Posterior cingulate gyrus (tissue), 11 donors: ENCODE data around the gene MRPL55.

ENCODE experiments used
- DNase-seq, 10 donors: peaks; one replicate each; pipeline versions ENCODE4 v3.0.0 to v3.0.0-alpha.2; 2020 to 2021; ENCODE audit warnings: mixed read lengths in 3 of 10
- intact Hi-C: fragments of 100-400 bp; cut with DNase I; formaldehyde crosslinking; loops from one replicate; pipeline ENCODE4 v1.15.1; 2023

MRPL55 gene

DNA sequence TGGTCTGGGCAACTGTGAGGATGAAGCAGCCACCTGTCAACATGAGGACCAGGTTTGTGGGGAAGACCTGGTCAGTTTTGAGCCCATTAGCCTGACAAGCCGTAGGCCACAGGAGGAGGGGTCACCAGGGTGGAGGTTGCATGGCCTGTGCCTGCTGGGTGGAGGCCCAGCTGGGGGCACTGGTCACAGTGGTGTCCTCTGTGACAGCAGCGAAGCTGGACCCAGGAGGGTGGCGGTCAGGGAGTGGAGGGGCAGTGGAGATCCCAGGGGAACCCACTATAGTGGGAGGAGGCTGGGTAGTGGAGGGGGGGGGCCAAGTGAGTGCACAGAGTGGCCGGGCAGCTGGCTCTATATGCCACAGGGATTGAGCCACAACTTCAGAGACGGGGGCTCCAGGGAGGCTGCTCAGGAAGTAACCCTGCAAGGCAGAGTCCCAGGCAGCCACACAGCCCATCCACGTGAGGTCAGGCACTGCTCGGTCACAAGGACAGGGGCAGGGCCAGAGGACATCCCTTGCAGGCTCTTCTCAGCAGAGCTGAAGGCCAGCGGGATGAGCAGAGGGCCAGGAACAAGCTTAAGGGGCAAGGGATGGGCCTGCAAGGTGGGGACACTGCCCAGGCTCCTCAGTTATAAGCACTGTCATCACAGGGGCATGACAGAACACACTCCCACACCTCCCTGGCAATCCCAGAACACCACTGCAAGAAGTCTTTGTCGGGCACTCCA is 3.7 kb downstream of the MRPL55 start:
- intact Hi-C loops: no loop called here

GRCh38 chr1:228104526-228105269 is 4.4 kb downstream of the MRPL55 start:
- intact Hi-C loops: no loop called here

More for the DNA sequence above, 3.7 kb downstream of the MRPL55 start:
- DNase-seq: peak in 1 of 10 donors; percentile 73

GRCh38 chr1:228102791-228103620 is 6.1 kb downstream of the MRPL55 start, which contains the start of gene C1orf35:
TSS of gene C1orf35 (minus strand) at chr1:228103325. CDS start at chr1:228103227, 98 bp downstream.
- peak; percentile 81 to 98 (median 89) for DNase-seq
- intact Hi-C loops: loop anchor here (2.0 kb wide), 1 partner anchor 20 kb away; the partner anchor contains the start of gene ARF1

More at GRCh38 chr1:228104526-228105269, 4.4 kb downstream of the MRPL55 start:
- peak in 2 of 10 donors; percentile 65 to 84 for DNase-seq

DNA sequence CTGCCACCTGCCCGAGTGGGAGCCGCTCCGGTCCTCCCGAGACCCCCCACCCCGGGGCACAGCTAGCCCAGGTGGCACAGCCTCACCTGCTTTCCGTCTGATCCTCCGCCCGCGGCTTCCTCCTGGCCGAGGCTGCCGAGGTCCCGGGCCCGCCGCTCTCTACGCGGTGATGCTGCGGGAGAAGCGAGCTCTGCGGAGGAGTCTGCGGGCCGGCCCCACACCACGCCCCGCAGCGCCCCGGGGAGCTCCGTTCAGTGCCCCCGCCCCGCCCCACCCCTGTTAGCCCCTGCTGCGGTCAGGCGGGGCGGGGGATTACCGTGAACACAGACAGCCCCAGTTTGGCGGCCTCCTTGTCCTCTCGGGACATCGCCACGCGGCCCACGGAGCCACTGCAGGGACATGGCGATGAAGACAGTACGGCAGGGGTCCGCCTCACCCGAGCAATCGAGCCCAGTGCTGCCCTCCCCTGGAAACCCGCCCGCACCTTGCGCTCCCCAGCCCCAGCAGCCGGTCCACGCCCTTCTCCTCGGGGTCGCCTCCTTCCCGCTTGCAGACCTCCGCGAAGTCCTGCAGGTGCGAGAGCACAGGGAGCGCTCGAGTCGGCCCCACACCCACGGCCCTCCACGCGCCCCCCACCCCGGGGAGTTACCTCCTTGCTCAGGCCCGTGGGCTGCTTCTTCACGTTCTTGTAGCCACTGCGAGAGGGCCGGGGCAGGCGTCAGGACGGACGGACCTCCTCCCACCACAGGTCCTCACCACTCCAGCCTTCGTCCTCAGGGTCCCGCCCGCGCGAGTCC is 6.9 kb downstream of the MRPL55 start:
- intact Hi-C loops: loop anchor here (2.0 kb wide), 1 partner anchor 19 kb away; the partner anchor contains the start of gene ARF1
- DNase-seq: peak in 2 of 10 donors; percentile 80 to 88

GRCh38 chr1:228101614-228101993 is 7.5 kb downstream of the MRPL55 start:
- intact Hi-C loops: no loop called here

GRCh38 chr1:228100822-228101613 is 8.1 kb downstream of the MRPL55 start:
- DNase-seq: peak in 2 of 10 donors; percentile 77 to 80
- intact Hi-C loops: no loop called here

More at GRCh38 chr1:228101614-228101993, 7.5 kb downstream of the MRPL55 start:
- DNase-seq: no peak

GRCh38 chr1:228099331-228099732 is 9.8 kb downstream of the MRPL55 start:
- peak in 1 of 10 donors; percentile 62 for DNase-seq

DNA sequence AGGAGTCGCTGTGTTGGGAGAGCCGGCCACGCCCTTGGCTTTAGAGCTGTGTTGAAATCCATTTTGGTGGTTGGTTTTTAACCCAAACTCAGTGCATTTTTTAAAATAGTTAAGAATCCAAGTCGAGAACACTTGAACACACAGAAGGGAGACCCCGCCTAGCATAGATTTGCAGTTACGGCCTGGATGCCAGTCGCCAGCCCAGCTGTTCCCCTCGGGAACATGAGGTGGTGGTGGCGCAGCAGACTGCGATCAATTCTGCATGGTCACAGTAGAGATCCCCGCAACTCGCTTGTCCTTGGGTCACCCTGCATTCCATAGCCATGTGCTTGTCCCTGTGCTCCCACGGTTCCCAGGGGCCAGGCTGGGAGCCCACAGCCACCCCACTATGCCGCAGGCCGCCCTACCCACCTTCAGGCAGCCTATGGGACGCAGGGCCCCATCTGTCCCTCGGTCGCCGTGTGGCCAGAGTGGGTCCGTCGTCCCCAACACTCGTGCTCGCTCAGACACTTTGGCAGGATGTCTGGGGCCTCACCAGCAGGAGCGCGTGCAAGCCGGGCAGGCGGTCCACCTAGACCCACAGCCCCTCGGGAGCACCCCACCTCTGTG is 10.7 kb downstream of the MRPL55 start:
- DNase-seq: peak in 2 of 10 donors; percentile 80 to 82
- intact Hi-C loops: no loop called here

More at GRCh38 chr1:228099331-228099732, 9.8 kb downstream of the MRPL55 start:
- intact Hi-C loops: no loop called here

- intact Hi-C loops: no loop called here
- DNase-seq: peak in 2 of 10 donors; percentile 75 to 82
These were observed 11.6 kb downstream of the MRPL55 start for GRCh38 chr1:228097333-228098081.

DNA sequence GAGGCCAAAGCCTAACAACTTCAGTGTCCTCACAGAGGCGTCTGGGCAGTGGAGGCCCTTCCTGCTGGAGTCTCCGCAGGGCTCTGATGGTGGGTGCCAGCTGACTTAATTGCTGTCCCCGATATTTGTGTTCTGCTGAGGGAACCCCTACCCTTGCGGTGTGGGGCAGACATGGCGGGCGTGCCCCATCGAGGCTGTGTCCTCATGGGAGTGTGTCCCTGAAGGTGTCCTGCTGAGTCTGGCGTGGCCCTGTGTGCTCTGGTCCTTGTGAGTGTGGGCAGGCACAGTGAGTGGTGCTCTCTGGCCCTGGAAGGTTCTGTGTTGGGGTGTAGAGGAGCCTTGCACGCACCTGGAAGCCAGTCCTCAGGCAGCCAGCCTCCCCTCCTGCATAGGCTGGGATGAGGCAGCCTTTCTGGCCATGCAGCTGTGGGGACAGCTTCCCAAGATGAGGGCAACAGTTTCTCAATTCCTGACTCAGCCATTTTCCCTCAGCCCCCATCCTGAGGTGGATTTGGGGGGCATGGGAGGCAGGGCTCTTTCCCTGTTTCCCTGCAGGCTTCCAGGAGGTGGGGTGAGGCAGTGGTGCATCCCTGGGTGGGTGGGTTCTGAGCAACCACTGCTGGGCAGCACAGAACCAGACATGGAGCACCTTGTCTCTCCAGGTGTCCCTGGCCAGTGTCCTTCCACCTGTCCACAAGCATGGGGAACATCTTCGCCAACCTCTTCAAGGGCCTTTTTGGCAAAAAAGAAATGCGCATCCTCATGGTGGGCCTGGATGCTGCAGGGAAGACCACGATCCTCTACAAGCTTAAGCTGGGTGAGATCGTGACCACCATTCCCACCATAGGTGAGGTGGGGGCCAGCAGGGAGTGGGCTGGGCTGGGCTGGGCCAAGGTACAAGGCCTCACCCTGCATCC is 12.4 kb downstream of the MRPL55 start:
- intact Hi-C loops: no loop called here
- peak in 1 of 10 donors; percentile 41 for DNase-seq

GRCh38 chr1:228095938-228096337 is 13.2 kb downstream of the MRPL55 start:
- intact Hi-C loops: no loop called here
- peak in 2 of 10 donors; percentile 3 to 20 for DNase-seq

GRCh38 chr1:228095161-228095560 is 13.9 kb downstream of the MRPL55 start:
- intact Hi-C loops: no loop called here

DNA sequence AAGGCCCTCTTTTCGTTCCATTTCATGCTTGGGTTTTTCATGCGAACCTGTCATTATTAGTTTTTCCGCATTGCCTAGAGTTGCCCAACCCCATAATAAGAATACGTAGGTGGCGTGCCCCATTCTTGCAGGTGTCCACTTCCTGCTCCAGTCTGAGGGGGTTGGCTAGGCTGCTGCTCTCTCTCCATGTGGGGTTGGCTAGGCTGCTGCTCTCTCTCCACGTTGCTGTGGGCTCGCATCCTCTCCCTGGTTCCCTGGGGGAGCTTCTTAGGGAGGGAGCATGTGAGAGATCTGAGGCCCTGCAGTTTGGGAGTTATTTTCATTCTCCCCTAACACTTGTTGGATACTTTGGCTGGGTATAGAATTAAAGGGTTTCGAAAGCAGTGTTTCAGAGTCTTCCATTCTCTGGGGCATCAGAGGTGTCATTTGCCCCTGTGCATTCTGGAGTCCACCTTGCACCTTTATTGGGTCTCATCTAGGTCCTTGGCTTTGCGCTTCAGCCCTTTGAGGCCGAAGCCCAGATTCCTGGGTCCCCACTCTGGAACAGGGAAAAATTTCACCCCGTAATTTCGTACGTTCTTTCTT is 14.6 kb downstream of the MRPL55 start:
- peak in 1 of 10 donors; percentile 57 for DNase-seq
- intact Hi-C loops: no loop called here

More at GRCh38 chr1:228095161-228095560, 13.9 kb downstream of the MRPL55 start:
- DNase-seq: peak in 1 of 10 donors; percentile 21

DNA sequence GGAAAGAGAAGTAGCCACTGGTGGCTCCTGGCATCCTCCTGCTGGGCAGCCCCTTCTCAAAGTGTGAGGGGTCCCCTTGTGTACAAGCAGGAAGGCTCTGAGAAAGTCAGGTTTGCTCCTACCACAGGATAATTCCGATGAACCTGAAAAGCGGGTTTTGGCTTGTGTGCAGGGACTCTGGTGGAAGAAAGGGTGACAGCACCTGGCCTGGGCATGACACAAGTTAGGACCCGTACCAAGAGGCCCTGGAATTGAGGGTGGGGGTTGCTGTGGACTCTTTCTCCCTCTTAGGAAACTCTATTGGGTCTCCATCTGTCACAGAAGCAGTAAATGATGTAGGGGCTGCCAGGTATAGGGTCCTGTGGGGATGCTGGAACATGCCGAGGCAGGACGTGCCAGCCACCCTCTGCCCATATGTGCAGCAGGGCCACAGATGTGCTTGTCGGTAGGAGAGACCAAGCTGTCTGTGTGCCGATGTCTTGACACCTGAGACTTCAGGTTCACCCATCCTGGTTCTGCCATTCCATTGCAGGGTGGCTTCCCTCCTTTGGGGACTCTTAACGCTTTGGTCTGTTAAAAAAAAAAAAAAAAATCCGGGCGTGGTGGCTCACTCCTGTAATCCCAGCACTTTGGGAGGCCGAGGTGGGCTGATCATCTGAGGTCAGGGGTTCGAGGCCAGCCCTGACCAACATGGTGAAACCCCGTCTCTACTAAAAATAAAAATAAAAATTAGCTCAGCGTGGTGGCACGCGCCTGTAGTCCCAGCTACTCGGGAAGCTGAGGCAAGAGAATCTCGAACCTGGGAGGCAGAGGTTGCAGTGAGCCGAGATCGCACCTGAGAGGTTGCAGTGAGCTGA is 15.8 kb downstream of the MRPL55 start:
- peak in 2 of 10 donors; percentile 59 to 70 for DNase-seq
- intact Hi-C loops: no loop called here
